ENCODE measurements around the gene LRRC3B. TPM values are rescaled to one million over a fixed set of nuclear protein-coding genes. Genes with fewer than 3 reads are reported as not detected.

LRRC3B gene
- total and polyA plus RNA-seq, 2 donors (not counting 3 experiments of a cell fraction or from before 2014, with no cell fraction given): not detected

GRCh38 chr3:26648461-26648860 lies 25.9 kb downstream of the LRRC3B start:
- no peaks in the 10 kb centered on the region for H3K9me1 ChIP-seq (replicated peaks; ENCODE audit: control insufficient read depth, extremely low read depth, insufficient read depth, low read length)
- no peak for TF ChIP-seq CTCF (IDR thresholded peaks at IDR 0.05; ENCODE audit: extremely low read depth in 1 of 2, insufficient read depth in 1 of 2, low read depth in 1 of 2, low read length in 2 of 2)
- no peak for TF ChIP-seq JUN (IDR thresholded peaks at IDR 0.05; ENCODE audit: borderline replicate concordance, insufficient read depth, insufficient read length, low read depth)
- TF ChIP-seq POLR2AphosphoS5 (IDR thresholded peaks at IDR 0.05; ENCODE audit: insufficient read depth, low read depth, low read length): no peak
- TF ChIP-seq POLR2A (IDR thresholded peaks at IDR 0.05; ENCODE audit: low read depth, low read length): no peak
- TF ChIP-seq GATA2 (IDR thresholded peaks at IDR 0.05; ENCODE audit: insufficient read depth, insufficient read length, low read depth, low read length): no peak
- TF ChIP-seq FOS (IDR thresholded peaks at IDR 0.05; ENCODE audit: borderline replicate concordance, insufficient read depth, low read length): no peak
- TF ChIP-seq EZH2 (IDR thresholded peaks at IDR 0.05; ENCODE audit: borderline replicate concordance, low read depth, low read length, severe bottlenecking): no peak
- TF ChIP-seq MYC (IDR thresholded peaks at IDR 0.05; ENCODE audit: low read depth, low read length): no peak
- TF ChIP-seq MAX (IDR thresholded peaks at IDR 0.05; ENCODE audit: insufficient read depth, insufficient read length): no peak
- no peak overlapping the region for H3K27ac ChIP-seq (ENCODE audit: insufficient read depth, low read depth, low read length)
- no peaks in the 10 kb centered on the region for H3K4me1 ChIP-seq (ENCODE audit: control insufficient read depth, extremely low read depth, insufficient read depth, low read length)
- H3K36me3 ChIP-seq (ENCODE audit: control insufficient read depth in 2 of 2, extremely low read depth in 1 of 2, insufficient read depth in 2 of 2, low read length in 2 of 2): no peaks in the 10 kb centered on the region
- DNase-seq (ENCODE audit: low read depth, low spot score) (no peak), FAIRE-seq (no peak)
- no peak overlapping the region for H2AFZ ChIP-seq (ENCODE audit: low read depth, low read length)
- no peaks in the 10 kb centered on the region for H3K27me3 ChIP-seq (ENCODE audit: control insufficient read depth in 2 of 2, insufficient read depth in 2 of 2, low read length in 2 of 2)
- dilution Hi-C loops (cut with MboI; ENCODE audit: extremely low pct_ligation_motif_present, low sequenced_read_pairs) (no loop called here), intact Hi-C loops (cut with micrococcal nuclease) (no loop called here)
- H3K4me2 ChIP-seq (ENCODE audit: insufficient read depth, low read length): no peak overlapping the region
- H4K20me1 ChIP-seq (replicated peaks; ENCODE audit: control insufficient read depth, extremely low read depth, insufficient read depth, low read length): no peaks in the 10 kb centered on the region
- H3K9me3 ChIP-seq (replicated peaks; ENCODE audit: control insufficient read depth, insufficient read depth, low read length): peaks cover 6% of the 10 kb centered on the region
- H3K4me3 ChIP-seq (replicated peaks in 1 of 3; ENCODE audit: insufficient read depth in 1 of 3, low read depth in 1 of 3, low read length in 3 of 3): no peak overlapping the region
- BruUV-seq (replicated peaks): no TSS peak
- H3K79me2 ChIP-seq (ENCODE audit: control insufficient read depth, insufficient read depth, low read length): no peaks in the 10 kb centered on the region
- ChIA-PET CTCF (no interaction called here), POLR2A (no interaction called here)
- no peak overlapping the region for H3K9ac ChIP-seq (replicated peaks; ENCODE audit: extremely low read depth, insufficient read depth, low read length)

All from endothelial cell of umbilical vein (primary cell).